GM21447 (cell line): ENCODE results near the gene PIGW.
A peak's percentile ranks its signal among the peaks of the same experiment; 100 is the strongest.
"Not testable (repeated sequence)": the region's sequence is repeated elsewhere in the genome, so short reads cannot be mapped to it uniquely, and the experiment has no call there.

ENCODE experiments used
- ATAC-seq: cut with Tn5 transposase; IDR thresholded peaks from one replicate; pipeline ENCODE4 v1.9.1; 2021; ENCODE audit not compliant: unreplicated experiment

PIGW gene

GRCh38 chr17:36508439-36508838 lies 26.3 kb upstream of the PIGW start:
- not testable (repeated sequence) for ATAC-seq

- ATAC-seq: no peak
Measured at GRCh38 chr17:36509272-36509985, 25.4 kb upstream of the PIGW start.

- no peak for ATAC-seq
Measured at GRCh38 chr17:36510636-36511035, 24.2 kb upstream of the PIGW start.

- ATAC-seq: no peak
Measured at GRCh38 chr17:36511216-36511615, 23.6 kb upstream of the PIGW start.

- ATAC-seq: no peak
Measured at GRCh38 chr17:36512641-36513040, 22.1 kb upstream of the PIGW start.

GRCh38 chr17:36514856-36515255 lies 19.9 kb upstream of the PIGW start:
- no peak for ATAC-seq

- no peak for ATAC-seq
Measured at GRCh38 chr17:36515837-36516236, 18.9 kb upstream of the PIGW start.

GRCh38 chr17:36523113-36523512 lies 11.7 kb upstream of the PIGW start:
- no peak for ATAC-seq

GRCh38 chr17:36524428-36524876 lies 10.3 kb upstream of the PIGW start:
- no peak for ATAC-seq

GRCh38 chr17:36525113-36525512 lies 9.7 kb upstream of the PIGW start:
- ATAC-seq: no peak

- ATAC-seq: no peak
Measured at GRCh38 chr17:36525888-36526287, 8.9 kb upstream of the PIGW start.

GRCh38 chr17:36527621-36528250 lies 7.1 kb upstream of the PIGW start:
- ATAC-seq: no peak

GRCh38 chr17:36529121-36529520 lies 5.7 kb upstream of the PIGW start:
- no peak for ATAC-seq

- no peak for ATAC-seq
Measured at GRCh38 chr17:36532435-36532975, 2.3 kb upstream of the PIGW start.

- peak; percentile 20 for ATAC-seq
Measured at GRCh38 chr17:36533935-36534839, 600 bp upstream of the PIGW start.

- no peak for ATAC-seq
Measured at GRCh38 chr17:36535669-36536081, 888 bp downstream of the PIGW start.

- ATAC-seq: no peak
Measured at GRCh38 chr17:36540696-36541095, 5.9 kb downstream of the PIGW start.

- ATAC-seq: no peak
Measured at GRCh38 chr17:36542755-36543154, 8.0 kb downstream of the PIGW start.

GRCh38 chr17:36544044-36544306 lies 9.2 kb downstream of the PIGW start:
- ATAC-seq: no peak

GRCh38 chr17:36544307-36545076 lies 9.7 kb downstream of the PIGW start, which contains the start of gene GGNBP2:
TSS of gene GGNBP2 (plus strand) at chr17:36544919. CDS start at chr17:36545725, 806 bp downstream.
- ATAC-seq: peak; percentile 43

- peak; percentile 21 for ATAC-seq
Measured at GRCh38 chr17:36545077-36545464, 10.3 kb downstream of the PIGW start.
